H9 (cell line): ENCODE results near the gene ERC1. TPM values are rescaled to one million over a fixed set of nuclear protein-coding genes. Genes with fewer than 3 reads are reported as not detected.

Experiments used
- DNase-seq: peaks from one replicate; pipeline ENCODE4 v3.0.0-alpha.2; 2017
- H2AFZ ChIP-seq: one replicate; pipeline ENCODE4 v1.6.1; 2013; ENCODE audit warnings: mild to moderate bottlenecking, low read length, control low read depth, moderate library complexity
- H2AK5ac ChIP-seq: 2 replicates; pipeline ENCODE4 v1.6.1; 2013; ENCODE audit warnings: low read length, control low read depth, mixed read lengths; ENCODE audit not compliant: insufficient read length
- H2BK120ac ChIP-seq: one replicate; pipeline ENCODE4 v1.6.1; 2013; ENCODE audit warnings: low read depth, mild to moderate bottlenecking, low read length, control low read depth, inconsistent platforms; ENCODE audit not compliant: poor library complexity, severe bottlenecking
- H2BK12ac ChIP-seq: 2 replicates; pipeline ENCODE4 v1.6.1; 2013; ENCODE audit warnings: low read length, control low read depth, mixed read lengths, low read depth; ENCODE audit not compliant: insufficient read length
- H2BK15ac ChIP-seq: 2 replicates; pipeline ENCODE4 v1.6.1; 2013; ENCODE audit warnings: low read depth, low read length, control low read depth
- H2BK20ac ChIP-seq: one replicate; pipeline ENCODE4 v1.6.1; 2013; ENCODE audit warnings: low read depth, mild to moderate bottlenecking, low read length, control low read depth, inconsistent platforms; ENCODE audit not compliant: poor library complexity, severe bottlenecking
- H2BK5ac ChIP-seq: 2 replicates; pipeline ENCODE4 v1.6.1; 2013; ENCODE audit warnings: low read length, control low read depth, mixed read lengths; ENCODE audit not compliant: insufficient read length
- H3K14ac ChIP-seq: 2 replicates; pipeline ENCODE4 v1.6.1; 2013; ENCODE audit warnings: low read length, control low read depth; ENCODE audit not compliant: insufficient read depth
- H3K18ac ChIP-seq: 2 replicates; pipeline ENCODE4 v1.6.1; 2013; ENCODE audit warnings: low read depth, mild to moderate bottlenecking, mixed read lengths, low read length, control low read depth; ENCODE audit not compliant: insufficient read length
- H3K23ac ChIP-seq: 2 replicates; pipeline ENCODE4 v1.6.1; 2013; ENCODE audit warnings: low read length, control low read depth, mixed read lengths, low read depth; ENCODE audit not compliant: insufficient read length
- H3K23me2 ChIP-seq: 2 replicates; pipeline ENCODE4 v1.6.1; 2013; ENCODE audit warnings: low read depth, mild to moderate bottlenecking, mixed read lengths, low read length, control low read depth; ENCODE audit not compliant: insufficient read length, poor library complexity, severe bottlenecking
- H3K27ac ChIP-seq: 2 replicates; pipeline ENCODE4 v1.5.1; 2013; ENCODE audit warnings: low read length, control low read depth, mixed read lengths, low read depth; ENCODE audit not compliant: insufficient read length
- H3K27me3 ChIP-seq: 2 replicates; pipeline ENCODE4 v1.6.1; 2013; ENCODE audit warnings: low read length, control low read depth, inconsistent platforms; ENCODE audit not compliant: insufficient read depth
- H3K4ac ChIP-seq: 2 replicates; pipeline ENCODE4 v1.6.1; 2013; ENCODE audit warnings: low read depth, mild to moderate bottlenecking, control low read depth, inconsistent platforms, low read length, moderate library complexity
- H3K4me1 ChIP-seq: 2 replicates; pipeline ENCODE4 v1.6.1; 2013; ENCODE audit warnings: low read length, control low read depth, inconsistent platforms; ENCODE audit not compliant: insufficient read depth
- H3K4me2 ChIP-seq: 2 replicates; pipeline ENCODE4 v1.6.1; 2013; ENCODE audit warnings: low read length, control low read depth, mixed read lengths; ENCODE audit not compliant: insufficient read length, insufficient read depth
- H3K56ac ChIP-seq: 2 replicates; pipeline ENCODE4 v1.6.1; 2013; ENCODE audit warnings: low read depth, mild to moderate bottlenecking, mixed read lengths, low read length, control low read depth; ENCODE audit not compliant: insufficient read length
- H3K79me1 ChIP-seq: 2 replicates; pipeline ENCODE4 v1.6.1; 2013; ENCODE audit warnings: low read depth, mild to moderate bottlenecking, moderate library complexity, low read length, control low read depth, inconsistent platforms; ENCODE audit not compliant: insufficient read depth, poor library complexity, severe bottlenecking
- H3K79me2 ChIP-seq: 2 replicates; pipeline ENCODE4 v1.6.1; 2013; ENCODE audit warnings: low read length, control low read depth, inconsistent platforms; ENCODE audit not compliant: insufficient read depth
- H3K9ac ChIP-seq: 2 replicates; pipeline ENCODE4 v1.6.1; 2013; ENCODE audit warnings: low read length, control low read depth, mixed read lengths; ENCODE audit not compliant: insufficient read length; ENCODE audit errors: extremely low read depth
- H3K9me3 ChIP-seq: one replicate; pipeline ENCODE4 v1.6.1; 2013; ENCODE audit warnings: low read depth, low read length, inconsistent platforms; ENCODE audit not compliant: control insufficient read depth
- H3T11ph ChIP-seq: one replicate; pipeline ENCODE4 v1.6.1; 2013; ENCODE audit warnings: mild to moderate bottlenecking, low read length, control low read depth, inconsistent platforms
- H4K20me1 ChIP-seq: one replicate; pipeline ENCODE4 v1.6.1; 2013; ENCODE audit not compliant: control insufficient read depth, insufficient read length, insufficient read depth
- H4K5ac ChIP-seq: 2 replicates; pipeline ENCODE4 v1.6.1; 2013; ENCODE audit warnings: low read depth, mild to moderate bottlenecking, mixed read lengths, low read length, control low read depth; ENCODE audit not compliant: insufficient read length
- H4K8ac ChIP-seq: replicated peaks from 2 replicates; pipeline ENCODE4 v1.6.1; 2013; ENCODE audit warnings: low read length, control low read depth, mixed read lengths, low read depth; ENCODE audit not compliant: insufficient read length
- H4K91ac ChIP-seq: 2 replicates; pipeline ENCODE4 v1.6.1; 2013; ENCODE audit warnings: low read depth, mild to moderate bottlenecking, moderate library complexity, mixed read lengths, low read length, control low read depth; ENCODE audit not compliant: insufficient read length
- H3K27ac Mint-ChIP-seq, 3 experiments: 2 replicates in 2 of 3; 3 replicates in 1 of 3; pipeline ENCODE4 v1.8.0; 2020 to 2021; ENCODE audit warnings: mixed read lengths in 3 of 3, mild to moderate bottlenecking in 1 of 3, moderate library complexity in 1 of 3
- H3K27me3 Mint-ChIP-seq: 2 replicates; pipeline ENCODE4 v1.8.0; 2021; ENCODE audit warnings: low read depth, mild to moderate bottlenecking, moderate library complexity, mixed read lengths
- H3K36me3 Mint-ChIP-seq, 3 experiments: 2 replicates in 2 of 3; 3 replicates in 1 of 3; pipeline ENCODE4 v1.8.0; 2020 to 2021; ENCODE audit warnings: low read depth in 3 of 3, mixed read lengths in 3 of 3; ENCODE audit not compliant: insufficient read depth in 1 of 3
- H3K4me1 Mint-ChIP-seq, 2 experiments: 2 replicates each; pipeline ENCODE4 v1.8.0; 2020; ENCODE audit warnings: mixed read lengths in 2 of 2
- H3K4me3 Mint-ChIP-seq, 2 experiments: 2 replicates in 1 of 2; 3 replicates in 1 of 2; pipeline ENCODE4 v1.8.0; 2020 to 2021; ENCODE audit warnings: mild to moderate bottlenecking in 2 of 2, mixed read lengths in 2 of 2, moderate library complexity in 1 of 2
- H3K9me3 Mint-ChIP-seq, 2 experiments: 2 replicates in 1 of 2; 3 replicates in 1 of 2; pipeline ENCODE4 v1.8.0; 2020; ENCODE audit warnings: mild to moderate bottlenecking in 2 of 2, mixed read lengths in 2 of 2, moderate library complexity in 1 of 2
- WGBS: extraction: QIAGEN DNeasy Blood & Tissue Kit; methylation state at CpG from one replicate; pipeline ENCODE4 v1.1.7; 2013; ENCODE audit warnings: missing lambda C conversion rate, low lambda C conversion rate, mixed read lengths; ENCODE audit not compliant: insufficient read length; ENCODE audit errors: extremely low coverage; 5-methylcytosine and 5-hydroxymethylcytosine counted together
- total RNA-seq: library from RNA; stranded (reverse); gene quantifications from 2 replicates; pipeline ENCODE4 v1.2.1, GENCODE V29; 2021
- TF ChIP-seq, protein P1 (sequence below): fragments of 200-600 bp; sonication (generic); conservative IDR thresholded peaks from 3 replicates; pipeline ENCODE4 v1.8.0; 2021; ENCODE audit warnings: antibody characterized with exemption, mild to moderate bottlenecking

ERC1 gene
- total RNA-seq, 1 experiment from 2014 or later, result 51.2 TPM

DNA sequence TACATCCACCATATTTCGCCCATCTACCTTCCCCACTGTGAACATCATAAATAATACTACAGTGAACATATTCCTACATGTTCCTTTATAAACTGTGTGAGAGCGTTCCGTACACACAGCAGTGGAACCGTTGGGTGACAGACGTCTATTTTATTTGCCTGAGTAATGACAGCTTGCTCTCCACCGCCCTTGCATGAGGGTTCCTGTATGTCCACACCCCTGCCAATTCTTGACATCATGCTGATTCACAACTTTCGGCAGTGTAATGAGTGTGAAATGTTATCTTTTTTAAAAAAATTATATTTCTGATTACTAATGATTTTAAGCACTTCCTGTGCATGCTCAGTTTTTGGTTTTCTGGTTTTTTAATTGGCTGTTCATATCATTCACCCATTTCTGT is 37.2 kb upstream of the ERC1 start:
- no CpG with 5 or more reads among the region's 7 CpGs for whole genome bisulfite sequencing
- Histone ChIP-seq H3K4ac (no peak overlapping the region), H3K9ac (no peak overlapping the region), H2BK5ac (no peak overlapping the region), H2BK120ac (no peak overlapping the region), H3K79me1 (no peaks in the 10 kb centered on the region), H3T11ph (no peak overlapping the region), H2AK5ac (no peak overlapping the region), H3K27ac (no peak overlapping the region), H2AFZ (no peak overlapping the region), H4K91ac (no peak overlapping the region), H3K79me2 (no peaks in the 10 kb centered on the region), H3K4me1 (no peaks in the 10 kb centered on the region; the same call in 1 of the 2 replicates), H3K27me3 (no peaks in the 10 kb centered on the region), H3K56ac (no peak overlapping the region), H2BK12ac (no peak overlapping the region), H2BK15ac (no peak overlapping the region), H3K23ac (no peak overlapping the region), H3K14ac (no peak overlapping the region), H4K8ac (no peak overlapping the region), H3K18ac (no peak overlapping the region), H2BK20ac (no peak overlapping the region), H4K20me1 (no peaks in the 10 kb centered on the region), H3K4me2 (no peak overlapping the region), H3K9me3 (no peaks in the 10 kb centered on the region), H3K23me2 (no peaks in the 10 kb centered on the region), H4K5ac (no peak overlapping the region)
- TF ChIP-seq, protein P1, sequence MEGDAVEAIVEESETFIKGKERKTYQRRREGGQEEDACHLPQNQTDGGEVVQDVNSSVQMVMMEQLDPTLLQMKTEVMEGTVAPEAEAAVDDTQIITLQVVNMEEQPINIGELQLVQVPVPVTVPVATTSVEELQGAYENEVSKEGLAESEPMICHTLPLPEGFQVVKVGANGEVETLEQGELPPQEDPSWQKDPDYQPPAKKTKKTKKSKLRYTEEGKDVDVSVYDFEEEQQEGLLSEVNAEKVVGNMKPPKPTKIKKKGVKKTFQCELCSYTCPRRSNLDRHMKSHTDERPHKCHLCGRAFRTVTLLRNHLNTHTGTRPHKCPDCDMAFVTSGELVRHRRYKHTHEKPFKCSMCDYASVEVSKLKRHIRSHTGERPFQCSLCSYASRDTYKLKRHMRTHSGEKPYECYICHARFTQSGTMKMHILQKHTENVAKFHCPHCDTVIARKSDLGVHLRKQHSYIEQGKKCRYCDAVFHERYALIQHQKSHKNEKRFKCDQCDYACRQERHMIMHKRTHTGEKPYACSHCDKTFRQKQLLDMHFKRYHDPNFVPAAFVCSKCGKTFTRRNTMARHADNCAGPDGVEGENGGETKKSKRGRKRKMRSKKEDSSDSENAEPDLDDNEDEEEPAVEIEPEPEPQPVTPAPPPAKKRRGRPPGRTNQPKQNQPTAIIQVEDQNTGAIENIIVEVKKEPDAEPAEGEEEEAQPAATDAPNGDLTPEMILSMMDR, result no peak
- H3K27ac Mint-ChIP-seq, result no peak overlapping the region
- no peak overlapping the region for H3K4me3 Mint-ChIP-seq
- no peaks in the 10 kb centered on the region for H3K27me3 Mint-ChIP-seq
- H3K4me1 Mint-ChIP-seq, result peaks cover 5 to 10% of the 10 kb centered on the region in 2 experiments
- peaks cover 0 to 4% of the 10 kb centered on the region in 2 experiments; a peak in 2 of 5 replicates for H3K9me3 Mint-ChIP-seq
- no peak for DNase-seq
- 0 out of 7 replicates have a peak, but pooled peaks cover 0 to 4% (median 0%) of the 10 kb centered on the region in 3 experiments for H3K36me3 Mint-ChIP-seq
